NCI-H1694 treated with DMSO at 0.1 percent for 48 hours (cell line): Measurements from ENCODE around the gene INCENP.
A peak's percentile ranks its signal among the peaks of the same experiment; 100 is the strongest.
"Not testable (repeated sequence)": the region's sequence is repeated elsewhere in the genome, so short reads cannot be mapped to it uniquely, and the experiment has no call there.

ENCODE experiments used
- DNase-seq: peaks from one replicate; lab custom pipeline; 2025; lab: John Stamatoyannopoulos, UW

INCENP gene

GRCh38 chr11:62123669-62124185 is at the start of gene INCENP:
INCENP (plus strand) TSS chr11:62124011; CDS start chr11:62128162, 4,151 bp downstream.
- peak; percentile 97 for DNase-seq

GRCh38 chr11:62075438-62075837 is 48.4 kb upstream of the INCENP start:
- no peak for DNase-seq

- DNase-seq, result no peak
Observed at GRCh38 chr11:62077132-62077531, 46.7 kb upstream of the INCENP start.

GRCh38 chr11:62081378-62082291 is 42.2 kb upstream of the INCENP start:
- DNase-seq, result peak; percentile 42

GRCh38 chr11:62082292-62082657 is 41.5 kb upstream of the INCENP start:
- no peak for DNase-seq

- DNase-seq, result not testable (repeated sequence)
Observed at GRCh38 chr11:62084801-62085200, 39.0 kb upstream of the INCENP start.

GRCh38 chr11:62087694-62088093 is 36.1 kb upstream of the INCENP start:
- DNase-seq, result no peak

- DNase-seq, result no peak
Observed at GRCh38 chr11:62088331-62088933, 35.4 kb upstream of the INCENP start.

- DNase-seq, result no peak
Observed at GRCh38 chr11:62103141-62103540, 20.7 kb upstream of the INCENP start.

GRCh38 chr11:62103986-62104385 is 19.8 kb upstream of the INCENP start:
- DNase-seq, result no peak

GRCh38 chr11:62104816-62105653 is 18.8 kb upstream of the INCENP start:
- no peak for DNase-seq

GRCh38 chr11:62105667-62106191 is 18.1 kb upstream of the INCENP start:
- DNase-seq, result no peak

GRCh38 chr11:62108017-62108750 is 15.6 kb upstream of the INCENP start:
- peak; percentile 61 for DNase-seq

- no peak for DNase-seq
Observed at GRCh38 chr11:62108971-62109404, 14.8 kb upstream of the INCENP start.

GRCh38 chr11:62115085-62115694 is 8.6 kb upstream of the INCENP start:
- no peak for DNase-seq

- no peak for DNase-seq
Observed at GRCh38 chr11:62116451-62116850, 7.4 kb upstream of the INCENP start.

- DNase-seq, result no peak
Observed at GRCh38 chr11:62119569-62119968, 4.2 kb upstream of the INCENP start.

GRCh38 chr11:62120001-62120400 is 3.8 kb upstream of the INCENP start:
- no peak for DNase-seq

- DNase-seq, result no peak
Observed at GRCh38 chr11:62120431-62120830, 3.4 kb upstream of the INCENP start.

GRCh38 chr11:62122076-62122475 is 1.7 kb upstream of the INCENP start:
- peak; percentile 5 for DNase-seq
